ENCODE data around the gene ZNG1F.
"Not testable (repeated sequence)": the region's sequence is repeated elsewhere in the genome, so short reads cannot be mapped to it uniquely, and the experiment has no call there.

DNA sequence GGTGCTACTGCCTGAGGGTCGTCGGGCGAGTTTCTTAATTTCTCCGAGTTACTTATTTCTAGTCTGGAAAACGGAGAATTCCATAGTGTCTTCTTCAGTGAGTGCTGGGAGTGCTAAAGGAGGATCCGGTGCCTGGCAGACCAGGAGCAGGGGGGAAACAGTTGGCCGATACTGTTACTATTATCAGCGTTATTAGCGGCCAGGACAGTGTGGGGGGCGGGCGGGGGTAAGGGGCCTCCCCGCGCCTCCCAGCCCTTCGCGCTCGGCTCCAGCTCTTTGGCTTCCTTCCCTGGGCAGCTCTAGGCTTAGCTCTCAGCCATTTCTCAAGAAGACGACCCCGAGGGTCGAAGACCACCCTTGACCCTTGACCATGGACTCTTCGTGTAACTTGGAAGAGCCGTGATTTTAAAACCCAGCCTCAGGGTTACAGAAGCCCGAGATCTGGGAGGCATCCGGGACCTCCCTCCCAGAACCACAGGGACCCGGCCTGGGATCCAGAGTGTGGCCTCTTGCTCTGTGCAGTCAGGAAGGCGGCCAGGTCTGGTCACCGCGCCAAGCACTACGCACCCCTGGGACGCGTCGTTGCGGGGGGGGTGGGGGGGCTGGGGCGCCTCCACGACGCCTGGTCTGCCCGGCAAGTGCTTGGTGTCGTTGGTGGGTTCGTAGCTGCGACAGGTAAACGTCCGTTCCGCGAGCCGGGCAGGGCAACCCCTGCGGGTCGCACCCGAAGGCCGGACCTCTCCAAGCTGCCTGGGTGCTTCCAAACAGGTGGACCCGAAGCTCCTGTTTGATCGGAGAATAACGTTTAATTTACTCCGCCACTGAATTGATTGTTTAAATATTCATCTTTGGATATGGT is 64.6 kb downstream of the ZNG1F start:
- TF ChIP-seq, protein P1, sequence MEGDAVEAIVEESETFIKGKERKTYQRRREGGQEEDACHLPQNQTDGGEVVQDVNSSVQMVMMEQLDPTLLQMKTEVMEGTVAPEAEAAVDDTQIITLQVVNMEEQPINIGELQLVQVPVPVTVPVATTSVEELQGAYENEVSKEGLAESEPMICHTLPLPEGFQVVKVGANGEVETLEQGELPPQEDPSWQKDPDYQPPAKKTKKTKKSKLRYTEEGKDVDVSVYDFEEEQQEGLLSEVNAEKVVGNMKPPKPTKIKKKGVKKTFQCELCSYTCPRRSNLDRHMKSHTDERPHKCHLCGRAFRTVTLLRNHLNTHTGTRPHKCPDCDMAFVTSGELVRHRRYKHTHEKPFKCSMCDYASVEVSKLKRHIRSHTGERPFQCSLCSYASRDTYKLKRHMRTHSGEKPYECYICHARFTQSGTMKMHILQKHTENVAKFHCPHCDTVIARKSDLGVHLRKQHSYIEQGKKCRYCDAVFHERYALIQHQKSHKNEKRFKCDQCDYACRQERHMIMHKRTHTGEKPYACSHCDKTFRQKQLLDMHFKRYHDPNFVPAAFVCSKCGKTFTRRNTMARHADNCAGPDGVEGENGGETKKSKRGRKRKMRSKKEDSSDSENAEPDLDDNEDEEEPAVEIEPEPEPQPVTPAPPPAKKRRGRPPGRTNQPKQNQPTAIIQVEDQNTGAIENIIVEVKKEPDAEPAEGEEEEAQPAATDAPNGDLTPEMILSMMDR (IDR thresholded peaks at IDR 0.05; ENCODE audit: low read depth, low read length) = not testable (repeated sequence)
- TF ChIP-seq EZH2phosphoT487 (IDR thresholded peaks at IDR 0.05; ENCODE audit: low read depth) = not testable (repeated sequence)
